ENCODE results near the gene DEGS2. TPM values are rescaled to one million over a fixed set of nuclear protein-coding genes. Genes with fewer than 3 reads are reported as not detected.

The DEGS2 gene
- total and polyA plus RNA-seq, 2 experiments from 2014 or later, result 1.3 to 2.7 TPM

- Histone ChIP-seq H3K4me3 (no peak overlapping the region), H3K4me1 (ENCODE audit: low read depth) (no peaks in the 10 kb centered on the region), H3K27me3 (no peaks in the 10 kb centered on the region), H3K36me3 (peaks cover 5% of the 10 kb centered on the region), H3K9me3 (ENCODE audit: low read depth) (no peaks in the 10 kb centered on the region), H3K27ac (no peak overlapping the region)
- no peak for DNase-seq (ENCODE audit: low read depth in 1 of 2, low spot score in 1 of 2)
- TF ChIP-seq, protein P1, sequence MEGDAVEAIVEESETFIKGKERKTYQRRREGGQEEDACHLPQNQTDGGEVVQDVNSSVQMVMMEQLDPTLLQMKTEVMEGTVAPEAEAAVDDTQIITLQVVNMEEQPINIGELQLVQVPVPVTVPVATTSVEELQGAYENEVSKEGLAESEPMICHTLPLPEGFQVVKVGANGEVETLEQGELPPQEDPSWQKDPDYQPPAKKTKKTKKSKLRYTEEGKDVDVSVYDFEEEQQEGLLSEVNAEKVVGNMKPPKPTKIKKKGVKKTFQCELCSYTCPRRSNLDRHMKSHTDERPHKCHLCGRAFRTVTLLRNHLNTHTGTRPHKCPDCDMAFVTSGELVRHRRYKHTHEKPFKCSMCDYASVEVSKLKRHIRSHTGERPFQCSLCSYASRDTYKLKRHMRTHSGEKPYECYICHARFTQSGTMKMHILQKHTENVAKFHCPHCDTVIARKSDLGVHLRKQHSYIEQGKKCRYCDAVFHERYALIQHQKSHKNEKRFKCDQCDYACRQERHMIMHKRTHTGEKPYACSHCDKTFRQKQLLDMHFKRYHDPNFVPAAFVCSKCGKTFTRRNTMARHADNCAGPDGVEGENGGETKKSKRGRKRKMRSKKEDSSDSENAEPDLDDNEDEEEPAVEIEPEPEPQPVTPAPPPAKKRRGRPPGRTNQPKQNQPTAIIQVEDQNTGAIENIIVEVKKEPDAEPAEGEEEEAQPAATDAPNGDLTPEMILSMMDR (IDR thresholded peaks at IDR 0.05; ENCODE audit: low read depth, low read length), result no peak
These were observed 31.5 kb downstream of the DEGS2 start for GRCh38 chr14:100127853-100128455.

DNA sequence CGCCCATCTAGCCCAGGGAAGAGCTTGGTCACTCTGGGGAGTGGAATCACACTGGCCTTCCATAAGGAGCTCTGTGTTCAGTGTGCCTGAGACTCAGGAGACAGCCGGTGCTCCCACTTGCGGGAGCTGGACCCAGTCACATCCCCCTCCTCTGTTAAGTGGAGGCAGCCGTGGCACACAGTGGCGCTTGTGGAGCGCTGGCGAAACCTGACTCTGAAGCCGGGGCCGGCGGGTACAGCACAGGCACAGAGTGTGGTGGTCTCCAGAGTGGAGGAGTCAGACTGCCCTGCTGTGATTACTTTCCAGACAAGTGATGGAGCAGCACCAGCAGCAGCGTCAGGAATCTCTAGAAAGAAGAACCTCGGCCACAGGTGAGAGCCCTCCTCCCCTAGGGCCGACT, 33.0 kb downstream of the DEGS2 start:
- no peak overlapping the region for H3K4me3 ChIP-seq
- no peaks in the 10 kb centered on the region for H3K4me1 ChIP-seq (ENCODE audit: low read depth)

GRCh38 chr14:100124551-100125088, 34.8 kb downstream of the DEGS2 start:
- Histone ChIP-seq H3K27ac (no peak overlapping the region), H3K27me3 (no peaks in the 10 kb centered on the region), H3K36me3 (no peaks in the 10 kb centered on the region), H3K4me1 (ENCODE audit: low read depth) (no peaks in the 10 kb centered on the region), H3K9me3 (ENCODE audit: low read depth) (no peaks in the 10 kb centered on the region), H3K4me3 (no peak overlapping the region)
- TF ChIP-seq, protein P1 (IDR thresholded peaks at IDR 0.05; ENCODE audit: low read depth, low read length), result no peak
- DNase-seq (ENCODE audit: low read depth in 1 of 2, low spot score in 1 of 2), result no peak

More for the DNA sequence above, 33.0 kb downstream of the DEGS2 start:
- TF ChIP-seq, protein P1 (IDR thresholded peaks at IDR 0.05; ENCODE audit: low read depth, low read length), result no peak
- Histone ChIP-seq H3K27ac (no peak overlapping the region), H3K9me3 (ENCODE audit: low read depth) (no peaks in the 10 kb centered on the region), H3K27me3 (no peaks in the 10 kb centered on the region), H3K36me3 (no peaks in the 10 kb centered on the region)
- DNase-seq (ENCODE audit: low read depth in 1 of 2, low spot score in 1 of 2), result no peak

- Histone ChIP-seq H3K9me3 (ENCODE audit: low read depth) (no peaks in the 10 kb centered on the region), H3K36me3 (no peaks in the 10 kb centered on the region), H3K27ac (no peak overlapping the region), H3K27me3 (no peaks in the 10 kb centered on the region), H3K4me3 (no peak overlapping the region), H3K4me1 (ENCODE audit: low read depth) (no peaks in the 10 kb centered on the region)
- TF ChIP-seq, protein P1 (IDR thresholded peaks at IDR 0.05; ENCODE audit: low read depth, low read length), result no peak
- DNase-seq (ENCODE audit: low read depth in 1 of 2, low spot score in 1 of 2), result no peak
These were observed 35.8 kb downstream of the DEGS2 start for GRCh38 chr14:100123618-100124017.

- no peaks in the 10 kb centered on the region for H3K4me1 ChIP-seq (ENCODE audit: low read depth)
- TF ChIP-seq, protein P1 (IDR thresholded peaks at IDR 0.05; ENCODE audit: low read depth, low read length), result no peak
- no peak overlapping the region for H3K4me3 ChIP-seq
- no peaks in the 10 kb centered on the region for H3K36me3 ChIP-seq
- no peaks in the 10 kb centered on the region for H3K27me3 ChIP-seq
- DNase-seq (ENCODE audit: low read depth in 1 of 2, low spot score in 1 of 2), result no peak
- no peaks in the 10 kb centered on the region for H3K9me3 ChIP-seq (ENCODE audit: low read depth)
- H3K27ac ChIP-seq, result no peak overlapping the region
These were observed 36.8 kb downstream of the DEGS2 start for GRCh38 chr14:100122481-100123223.

Data from cardiac muscle cell (in vitro differentiated cells and primary cell).